Endothelial cell of umbilical vein (primary cell): ENCODE results near the gene MAST4. TPM values are rescaled to one million over a fixed set of nuclear protein-coding genes. Genes with fewer than 3 reads are reported as not detected.

ENCODE experiments used
- BruUV-seq: library from RNA; stranded (reverse); fragments of 400-500 nt; replicated peaks from 2 replicates; lab custom pipeline; 2021; lab: Mats Ljungman, UMichigan
- CTCF ChIA-PET: fragments of 300-600, 350-600 bp; sonication (Branson Sonifier 250); formaldehyde crosslinking; loops from one replicate; lab custom pipeline; 2021; ENCODE audit warnings: antibody characterized with exemption, inconsistent platforms; lab: Charles Lee
- POLR2A ChIA-PET: fragments of 300-600, 350-600 bp; sonication (Branson Sonifier 250); formaldehyde crosslinking; loops from one replicate; lab custom pipeline; 2021; ENCODE audit warnings: antibody characterized with exemption, inconsistent platforms; lab: Charles Lee
- DNase-seq: peaks from one replicate; pipeline ENCODE4 v3.0.0-alpha.2; 2011; ENCODE audit warnings: low read depth, low spot score
- FAIRE-seq: peaks from 2 replicates; lab custom pipeline; 2011; peaks lifted over from hg19 to GRCh38; lab: Jason Lieb, UNC
- H2AFZ ChIP-seq: 2 replicates; pipeline ENCODE4 v1.6.0; 2012; ENCODE audit warnings: low read depth, low read length, control low read depth, inconsistent platforms
- H3K27ac ChIP-seq: 2 replicates; pipeline ENCODE4 v1.5.1; 2011; ENCODE audit warnings: low read depth, mild to moderate bottlenecking, control low read depth, low read length, moderate library complexity; ENCODE audit not compliant: insufficient read depth
- H3K27me3 ChIP-seq, 2 experiments: 2 replicates each; pipeline versions ENCODE4 v1.6.0 to v1.6.1; 2011; ENCODE audit warnings: low read length in 2 of 2, mixed read lengths in 1 of 2; ENCODE audit not compliant: control insufficient read depth in 2 of 2, insufficient read depth in 2 of 2
- H3K36me3 ChIP-seq, 2 experiments: 2 replicates in 1 of 2; 3 replicates in 1 of 2; pipeline ENCODE4 v1.5.1; 2011; ENCODE audit warnings: low read length in 2 of 2, mild to moderate bottlenecking in 1 of 2, moderate library complexity in 1 of 2; ENCODE audit not compliant: control insufficient read depth in 2 of 2, insufficient read depth in 2 of 2; ENCODE audit errors: extremely low read depth in 1 of 2
- H3K4me1 ChIP-seq: 3 replicates; pipeline ENCODE4 v1.5.1; 2011; ENCODE audit warnings: mild to moderate bottlenecking, low read length; ENCODE audit not compliant: control insufficient read depth, insufficient read depth; ENCODE audit errors: extremely low read depth
- H3K4me2 ChIP-seq: 2 replicates; pipeline ENCODE4 v1.6.1; 2011; ENCODE audit warnings: low read length, control low read depth, mixed read lengths; ENCODE audit not compliant: insufficient read depth
- H3K4me3 ChIP-seq, 3 experiments: fragments of 200-600 bp in 1 of 3; sonication (generic), shearing (Covaris generic) in 1 of 3; replicated peaks in 1 of 3; 2 replicates each; pipeline ENCODE4 v1.5.1; 2011 to 2016; ENCODE audit warnings: control low read depth in 3 of 3, low read length in 3 of 3, mild to moderate bottlenecking in 2 of 3, inconsistent platforms in 1 of 3, low read depth in 1 of 3, moderate library complexity in 1 of 3; ENCODE audit not compliant: insufficient read depth in 1 of 3
- H3K79me2 ChIP-seq: 2 replicates; pipeline ENCODE4 v1.6.0; 2012; ENCODE audit warnings: low read length, inconsistent platforms; ENCODE audit not compliant: control insufficient read depth, insufficient read depth
- H3K9ac ChIP-seq: replicated peaks from 2 replicates; pipeline ENCODE3; 2011; ENCODE audit warnings: low read length, control low read depth; ENCODE audit not compliant: insufficient read depth; ENCODE audit errors: extremely low read depth
- H3K9me1 ChIP-seq: replicated peaks from 3 replicates; pipeline ENCODE4 v1.6.0; 2011; ENCODE audit warnings: mild to moderate bottlenecking, low read length; ENCODE audit not compliant: control insufficient read depth, insufficient read depth; ENCODE audit errors: extremely low read depth
- H3K9me3 ChIP-seq: replicated peaks from 2 replicates; pipeline ENCODE4 v1.5.1; 2012; ENCODE audit warnings: low read length, inconsistent platforms; ENCODE audit not compliant: control insufficient read depth, insufficient read depth
- H4K20me1 ChIP-seq: replicated peaks from 2 replicates; pipeline ENCODE3; 2011; ENCODE audit warnings: mild to moderate bottlenecking, low read length; ENCODE audit not compliant: control insufficient read depth, insufficient read depth; ENCODE audit errors: extremely low read depth
- EZH2 ChIP-seq: IDR thresholded peaks from 2 replicates; pipeline ENCODE4 v1.6.1; 2012; ENCODE audit warnings: borderline replicate concordance, low read depth, mild to moderate bottlenecking, moderate library complexity, low read length, inconsistent platforms; ENCODE audit not compliant: severe bottlenecking
- FOS ChIP-seq: IDR thresholded peaks from 2 replicates; pipeline ENCODE4 v1.6.1; 2011; ENCODE audit warnings: mild to moderate bottlenecking, low read length, moderate library complexity, borderline replicate concordance; ENCODE audit not compliant: insufficient read depth
- GATA2 ChIP-seq: IDR thresholded peaks from 2 replicates; pipeline ENCODE4 v1.7.0; 2011; ENCODE audit warnings: low read depth, mild to moderate bottlenecking, moderate library complexity, mixed read lengths, low read length; ENCODE audit not compliant: insufficient read length, insufficient read depth
- JUN ChIP-seq: IDR thresholded peaks from 2 replicates; pipeline ENCODE4 v1.6.1; 2011; ENCODE audit warnings: borderline replicate concordance, low read depth; ENCODE audit not compliant: insufficient read length, insufficient read depth
- MYC ChIP-seq: IDR thresholded peaks from one replicate; pipeline ENCODE4 v1.6.1; 2011; ENCODE audit warnings: mild to moderate bottlenecking, low read depth, low read length
- POLR2A ChIP-seq: IDR thresholded peaks from 2 replicates; pipeline ENCODE4 v1.6.1; 2012; ENCODE audit warnings: low read depth, mild to moderate bottlenecking, control low read depth, low read length
- POLR2AphosphoS5 ChIP-seq: IDR thresholded peaks from 2 replicates; pipeline ENCODE4 v1.6.1; 2012; ENCODE audit warnings: low read depth, mild to moderate bottlenecking, control low read depth, low read length, moderate library complexity; ENCODE audit not compliant: insufficient read depth
- dilution Hi-C: fragments of 300-500 bp; cut with MboI; formaldehyde crosslinking; loops from one replicate; pipeline ENCODE4 v1.15.0; 2019; ENCODE audit warnings: low sequenced_read_pairs; ENCODE audit not compliant: extremely low pct_ligation_motif_present
- intact Hi-C: fragments of 100-400 bp; cut with micrococcal nuclease; formaldehyde crosslinking; loops from one replicate; pipeline ENCODE4 v1.10.0; 2022
- polyA plus RNA-seq, 4 experiments: library from polyadenylated mRNA; depleted of rRNA in 3 of 4; stranded (reverse) in 3 of 4; unstranded in 1 of 4; fragments of >200 nt; gene quantifications; 2 replicates each; pipeline versions ENCODE4 v1.2.1 to v1.2.3, GENCODE V29; 2011 to 2012; ENCODE audit warnings: missing spikeins in 1 of 4
- total RNA-seq: library from RNA; stranded (reverse); gene quantifications from 2 replicates; pipeline ENCODE4 v1.2.3, GENCODE V29; 2021
- TF ChIP-seq, protein P1 (sequence below): IDR thresholded peaks from 2 replicates; pipeline ENCODE4 v1.6.1; 2011; ENCODE audit not compliant: insufficient read depth, insufficient read length
- TF ChIP-seq, protein P2 (sequence below), 2 donors: IDR thresholded peaks; 1 replicate in 1 of 2; 2 replicates in 1 of 2; pipeline ENCODE4 v1.5.1; 2011; ENCODE audit warnings: low read length in 2 of 2, mild to moderate bottlenecking in 2 of 2, moderate library complexity in 2 of 2, control low read depth in 1 of 2, inconsistent platforms in 1 of 2, low read depth in 1 of 2; ENCODE audit not compliant: insufficient read depth in 1 of 2; ENCODE audit errors: extremely low read depth in 1 of 2

Gene MAST4
- total and polyA plus RNA-seq, 2 donors (not counting 3 experiments of a cell fraction or from before 2014, with no cell fraction given), result 40.2 to 116 TPM

DNA sequence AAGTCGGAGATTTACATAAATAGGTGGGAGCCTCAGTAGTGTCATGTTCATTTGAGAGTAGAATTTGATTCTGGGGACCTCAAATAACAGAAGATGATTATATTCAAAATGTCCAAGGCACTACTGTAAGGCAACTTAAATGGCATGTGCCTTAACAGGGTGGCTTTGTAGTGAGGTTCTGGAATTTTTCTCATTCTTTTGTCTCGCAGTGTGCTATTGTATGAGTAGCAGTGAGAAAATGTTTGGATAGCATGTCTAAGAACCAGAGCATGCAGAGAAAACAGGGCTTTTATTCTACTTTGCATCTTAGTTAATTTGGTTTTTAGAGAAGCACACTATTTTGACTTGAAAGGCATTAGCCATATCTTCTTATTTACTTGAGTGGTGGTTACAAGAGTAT lies 25.0 kb downstream of the MAST4 start:
- Histone ChIP-seq H3K27ac (no peak overlapping the region), H3K9me1 (no peaks in the 10 kb centered on the region), H3K4me3 (no peak overlapping the region), H3K36me3 (no peaks in the 10 kb centered on the region), H2AFZ (no peak overlapping the region), H3K4me2 (no peak overlapping the region), H3K9ac (no peak overlapping the region), H4K20me1 (no peaks in the 10 kb centered on the region), H3K9me3 (no peaks in the 10 kb centered on the region), H3K27me3 (peaks cover under 1 to 2% of the 10 kb centered on the region in 2 experiments), H3K79me2 (no peaks in the 10 kb centered on the region), H3K4me1 (no peaks in the 10 kb centered on the region)
- POLR2A ChIA-PET, result no interaction called here
- CTCF ChIA-PET, result no interaction called here
- DNase-seq (no peak), FAIRE-seq (no peak)
- dilution Hi-C loops, result no loop called here
- intact Hi-C loops, result no loop called here
- TF ChIP-seq MYC (no peak), EZH2 (no peak), POLR2A (no peak), POLR2AphosphoS5 (no peak), FOS (no peak), JUN (no peak), GATA2 (no peak)
- TF ChIP-seq, protein P1, sequence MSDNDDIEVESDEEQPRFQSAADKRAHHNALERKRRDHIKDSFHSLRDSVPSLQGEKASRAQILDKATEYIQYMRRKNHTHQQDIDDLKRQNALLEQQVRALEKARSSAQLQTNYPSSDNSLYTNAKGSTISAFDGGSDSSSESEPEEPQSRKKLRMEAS, result no peak
- TF ChIP-seq, protein P2, sequence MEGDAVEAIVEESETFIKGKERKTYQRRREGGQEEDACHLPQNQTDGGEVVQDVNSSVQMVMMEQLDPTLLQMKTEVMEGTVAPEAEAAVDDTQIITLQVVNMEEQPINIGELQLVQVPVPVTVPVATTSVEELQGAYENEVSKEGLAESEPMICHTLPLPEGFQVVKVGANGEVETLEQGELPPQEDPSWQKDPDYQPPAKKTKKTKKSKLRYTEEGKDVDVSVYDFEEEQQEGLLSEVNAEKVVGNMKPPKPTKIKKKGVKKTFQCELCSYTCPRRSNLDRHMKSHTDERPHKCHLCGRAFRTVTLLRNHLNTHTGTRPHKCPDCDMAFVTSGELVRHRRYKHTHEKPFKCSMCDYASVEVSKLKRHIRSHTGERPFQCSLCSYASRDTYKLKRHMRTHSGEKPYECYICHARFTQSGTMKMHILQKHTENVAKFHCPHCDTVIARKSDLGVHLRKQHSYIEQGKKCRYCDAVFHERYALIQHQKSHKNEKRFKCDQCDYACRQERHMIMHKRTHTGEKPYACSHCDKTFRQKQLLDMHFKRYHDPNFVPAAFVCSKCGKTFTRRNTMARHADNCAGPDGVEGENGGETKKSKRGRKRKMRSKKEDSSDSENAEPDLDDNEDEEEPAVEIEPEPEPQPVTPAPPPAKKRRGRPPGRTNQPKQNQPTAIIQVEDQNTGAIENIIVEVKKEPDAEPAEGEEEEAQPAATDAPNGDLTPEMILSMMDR (IDR thresholded peaks at IDR 0.05; ENCODE audit: extremely low read depth in 1 of 2, insufficient read depth in 1 of 2, low read depth in 1 of 2, low read length in 2 of 2), result no peak
- BruUV-seq, result no TSS peak
